GM18498 (cell line): ENCODE measurements around the gene ZNF585A.
"Not testable (repeated sequence)": the region's sequence is repeated elsewhere in the genome, so short reads cannot be mapped to it uniquely, and the experiment has no call there.

Experiments
- ATAC-seq: cut with Tn5 transposase; IDR thresholded peaks from one replicate; pipeline ENCODE4 v1.9.1; 2021; ENCODE audit warnings: mild to moderate bottlenecking, moderate library complexity; ENCODE audit not compliant: unreplicated experiment

ZNF585A gene

GRCh38 chr19:37172368-37173366 is at the start of gene ZNF585A:
Gene ZNF585A (minus strand): TSS chr19:37172695. CDS start chr19:37169910, 2,785 bp downstream.
- ATAC-seq, result peak; percentile 98

GRCh38 chr19:37221136-37221535 is 48.6 kb upstream of the ZNF585A start:
- no peak for ATAC-seq

- no peak for ATAC-seq
These were observed 47.9 kb upstream of the ZNF585A start for GRCh38 chr19:37220383-37220782.

GRCh38 chr19:37218592-37218935 is 46.1 kb upstream of the ZNF585A start:
- ATAC-seq, result no peak

- ATAC-seq, result peak; percentile 88
These were observed 45.5 kb upstream of the ZNF585A start, which contains the start of gene ZNF383 for GRCh38 chr19:37217775-37218591. Gene ZNF383 (plus strand): TSS chr19:37218214. CDS start chr19:37230454, 12,240 bp downstream.

GRCh38 chr19:37217480-37217774 is 44.9 kb upstream of the ZNF585A start:
- no peak for ATAC-seq

GRCh38 chr19:37197768-37198167 is 25.3 kb upstream of the ZNF585A start:
- no peak for ATAC-seq

- ATAC-seq, result not testable (repeated sequence)
These were observed 24.6 kb upstream of the ZNF585A start for GRCh38 chr19:37197115-37197514.

- ATAC-seq, result not testable (repeated sequence)
These were observed 22.8 kb upstream of the ZNF585A start for GRCh38 chr19:37195248-37195647.

- not testable (repeated sequence) for ATAC-seq
These were observed 13.6 kb upstream of the ZNF585A start for GRCh38 chr19:37186071-37186470.

GRCh38 chr19:37165635-37166034 is 6.9 kb downstream of the ZNF585A start:
- no peak for ATAC-seq

GRCh38 chr19:37160153-37160552 is 12.3 kb downstream of the ZNF585A start:
- ATAC-seq, result no peak

- no peak for ATAC-seq
These were observed 24.3 kb downstream of the ZNF585A start for GRCh38 chr19:37148214-37148613.

GRCh38 chr19:37136111-37136510 is 36.4 kb downstream of the ZNF585A start:
- ATAC-seq, result no peak

- no peak for ATAC-seq
These were observed 43.7 kb downstream of the ZNF585A start for GRCh38 chr19:37128821-37129177.

GRCh38 chr19:37127999-37128820 is 44.3 kb downstream of the ZNF585A start:
- no peak for ATAC-seq

- not testable (repeated sequence) for ATAC-seq
These were observed 50.4 kb downstream of the ZNF585A start for GRCh38 chr19:37122093-37122492.

- ATAC-seq, result no peak
These were observed 58.5 kb downstream of the ZNF585A start for GRCh38 chr19:37114001-37114400.

- not testable (repeated sequence) for ATAC-seq
These were observed 60.7 kb downstream of the ZNF585A start for GRCh38 chr19:37111753-37112152.

- not testable (repeated sequence) for ATAC-seq
These were observed 68.4 kb downstream of the ZNF585A start for GRCh38 chr19:37104135-37104534.

GRCh38 chr19:37098570-37098969 is 73.9 kb downstream of the ZNF585A start:
- no peak for ATAC-seq
